Gastroesophageal sphincter (tissue), 4 donors: ENCODE results near the gene UPF1. TPM values are rescaled to one million over a fixed set of nuclear protein-coding genes. Genes with fewer than 3 reads are reported as not detected.
A peak's percentile ranks its signal among the peaks of the same experiment; 100 is the strongest.

ENCODE experiments used
- ATAC-seq: fragments of 150-250 bp; one replicate; pipeline ENCODE4 v1.9.1; 2016; ENCODE audit warnings: mild to moderate bottlenecking, moderate library complexity
- H3K27ac ChIP-seq, 4 donors: fragments of 200-600 bp; sonication (generic) in 3 of 4; 1 replicate in 3 of 4; 2 replicates in 1 of 4; pipeline ENCODE4 v1.5.1; 2016 to 2019
- H3K27me3 ChIP-seq: fragments of 200-600 bp; sonication (generic); one replicate; pipeline ENCODE4 v1.5.1; 2019
- H3K36me3 ChIP-seq, 2 donors: fragments of 200-600 bp; sonication (generic); one replicate each; pipeline ENCODE4 v1.5.1; 2019; ENCODE audit warnings: control low read depth in 1 of 2
- H3K4me1 ChIP-seq, 3 donors: fragments of 200-600 bp; sonication (generic); 1 replicate in 2 of 3; 2 replicates in 1 of 3; pipeline ENCODE4 v1.5.1; 2016 to 2019; ENCODE audit warnings: control low read depth in 2 of 3
- H3K4me3 ChIP-seq, 2 donors: fragments of 200-600 bp; sonication (generic); one replicate each; pipeline ENCODE4 v1.5.1; 2019; ENCODE audit warnings: mild to moderate bottlenecking in 1 of 2, moderate library complexity in 1 of 2
- H3K9me3 ChIP-seq, 3 donors: fragments of 200-600 bp; sonication (generic); one replicate each; pipeline ENCODE4 v1.5.1; 2017 to 2019; ENCODE audit warnings: control low read depth in 2 of 3
- EP300 ChIP-seq: sonication (generic); formaldehyde crosslinking; IDR thresholded peaks from one replicate; pipeline ENCODE4 v1.6.1; 2017; ENCODE audit warnings: antibody characterized with exemption, mild to moderate bottlenecking
- POLR2A ChIP-seq, 2 donors: fragments of 450-650 bp; IDR thresholded peaks; one replicate each; pipeline ENCODE4 v1.6.1; 2017; ENCODE audit warnings: antibody characterized with exemption in 2 of 2, mild to moderate bottlenecking in 2 of 2, moderate library complexity in 1 of 2
- POLR2AphosphoS5 ChIP-seq: sonication (generic); formaldehyde crosslinking; IDR thresholded peaks from one replicate; pipeline ENCODE4 v1.6.1; 2017; ENCODE audit warnings: antibody characterized with exemption
- WGBS, 2 donors: methylation state at CpG; one replicate each; pipeline ENCODE4 v1.1.5; 2018; ENCODE audit warnings: low coverage in 1 of 2; 5-methylcytosine and 5-hydroxymethylcytosine counted together
- total RNA-seq, 4 donors: library from RNA; depleted of rRNA; stranded (reverse); fragments of >200 nt; gene quantifications; one replicate each; pipeline ENCODE4 v1.1.0, GENCODE V29; 2016
- TF ChIP-seq, protein P1 (sequence below), 4 experiments: fragments of 200-600 bp in 2 of 4; fragments of 450-650 bp in 2 of 4; sonication (generic) in 1 of 4; IDR thresholded peaks; one replicate each; pipeline ENCODE4 v1.5.1; 2017 to 2019; ENCODE audit warnings: antibody characterized with exemption in 4 of 4, mild to moderate bottlenecking in 2 of 4, moderate library complexity in 2 of 4

UPF1 gene
- total RNA-seq, 4 donors from 2014 or later, result 53.6 to 92.2 (median 59.9) TPM

DNA sequence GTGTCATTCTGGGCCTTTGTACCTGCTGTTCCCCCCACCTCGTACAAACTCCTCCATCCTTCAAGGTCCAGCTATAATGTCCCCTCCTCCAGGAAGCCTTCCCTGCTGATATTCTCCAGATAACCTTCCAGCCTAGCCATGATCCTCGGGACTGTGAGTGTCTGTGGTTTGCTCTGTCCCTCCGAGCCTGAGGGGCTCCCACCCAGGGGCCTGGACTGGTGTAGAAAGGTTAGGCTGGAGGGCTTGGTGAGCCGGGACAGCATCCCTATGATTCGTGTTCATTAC is 37.8 kb upstream of the UPF1 start:
- no peak for ATAC-seq
- 50 to 78% methylated on average over 1 to 4 of the region's 5 CpGs for WGBS, 2 donors
- no peak overlapping the region for H3K27ac ChIP-seq
- peaks cover 0 to 29% (median 26%) of the 10 kb centered on the region in 3 donors for H3K4me1 ChIP-seq
- H3K4me3 ChIP-seq, result no peak overlapping the region
- TF ChIP-seq POLR2A (IDR thresholded peaks at IDR 0.05), result no peak
- no peak for TF ChIP-seq POLR2AphosphoS5
- TF ChIP-seq EP300, result no peak
- TF ChIP-seq, protein P1, sequence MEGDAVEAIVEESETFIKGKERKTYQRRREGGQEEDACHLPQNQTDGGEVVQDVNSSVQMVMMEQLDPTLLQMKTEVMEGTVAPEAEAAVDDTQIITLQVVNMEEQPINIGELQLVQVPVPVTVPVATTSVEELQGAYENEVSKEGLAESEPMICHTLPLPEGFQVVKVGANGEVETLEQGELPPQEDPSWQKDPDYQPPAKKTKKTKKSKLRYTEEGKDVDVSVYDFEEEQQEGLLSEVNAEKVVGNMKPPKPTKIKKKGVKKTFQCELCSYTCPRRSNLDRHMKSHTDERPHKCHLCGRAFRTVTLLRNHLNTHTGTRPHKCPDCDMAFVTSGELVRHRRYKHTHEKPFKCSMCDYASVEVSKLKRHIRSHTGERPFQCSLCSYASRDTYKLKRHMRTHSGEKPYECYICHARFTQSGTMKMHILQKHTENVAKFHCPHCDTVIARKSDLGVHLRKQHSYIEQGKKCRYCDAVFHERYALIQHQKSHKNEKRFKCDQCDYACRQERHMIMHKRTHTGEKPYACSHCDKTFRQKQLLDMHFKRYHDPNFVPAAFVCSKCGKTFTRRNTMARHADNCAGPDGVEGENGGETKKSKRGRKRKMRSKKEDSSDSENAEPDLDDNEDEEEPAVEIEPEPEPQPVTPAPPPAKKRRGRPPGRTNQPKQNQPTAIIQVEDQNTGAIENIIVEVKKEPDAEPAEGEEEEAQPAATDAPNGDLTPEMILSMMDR (IDR thresholded peaks at IDR 0.05), result no peak
- no peaks in the 10 kb centered on the region for H3K36me3 ChIP-seq
- H3K27me3 ChIP-seq, result peaks cover 98% of the 10 kb centered on the region
- no peaks in the 10 kb centered on the region for H3K9me3 ChIP-seq

DNA sequence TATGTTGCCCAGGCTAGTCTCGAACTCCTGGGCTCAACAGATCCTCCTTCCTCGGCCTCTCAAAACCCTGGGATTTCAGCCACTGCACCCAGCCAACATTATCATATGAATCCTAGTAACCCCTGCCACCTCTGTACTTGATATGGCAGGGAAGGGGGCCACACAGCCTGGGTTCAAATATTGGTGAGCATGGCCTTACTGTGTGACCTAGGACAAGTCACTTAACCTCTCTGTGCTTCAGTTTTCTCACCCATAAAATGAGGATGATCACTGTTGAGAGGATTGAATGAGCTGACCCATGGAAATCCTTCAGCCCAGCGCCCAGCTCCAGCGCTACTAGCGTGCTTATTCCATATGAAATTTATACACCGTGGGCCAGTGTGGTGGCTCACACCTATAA is 37.1 kb upstream of the UPF1 start:
- peaks cover 95% of the 10 kb centered on the region for H3K27me3 ChIP-seq
- peaks cover 0 to 22% (median 19%) of the 10 kb centered on the region in 3 donors for H3K4me1 ChIP-seq
- H3K27ac ChIP-seq, result no peak overlapping the region
- TF ChIP-seq, protein P1 (IDR thresholded peaks at IDR 0.05), result no peak
- TF ChIP-seq POLR2A (IDR thresholded peaks at IDR 0.05), result no peak
- no peak for TF ChIP-seq EP300
- TF ChIP-seq POLR2AphosphoS5, result no peak
- H3K4me3 ChIP-seq, result no peak overlapping the region
- 90 to 100% methylated on average over 2 of the region's 6 CpGs for WGBS, 2 donors
- no peaks in the 10 kb centered on the region for H3K9me3 ChIP-seq
- H3K36me3 ChIP-seq, result no peaks in the 10 kb centered on the region
- ATAC-seq, result no peak

- Histone ChIP-seq H3K4me1 (peaks cover 0 to 14% (median 10%) of the 10 kb centered on the region in 3 donors), H3K36me3 (no peaks in the 10 kb centered on the region), H3K4me3 (no peak overlapping the region), H3K27me3 (peaks cover 95% of the 10 kb centered on the region), H3K27ac (no peak overlapping the region), H3K9me3 (no peaks in the 10 kb centered on the region)
- TF ChIP-seq, protein P1 (IDR thresholded peaks at IDR 0.05), result no peak
- TF ChIP-seq POLR2AphosphoS5 (no peak), POLR2A (IDR thresholded peaks at IDR 0.05) (no peak), EP300 (no peak)
- peak; percentile 26 for ATAC-seq
- 11% methylated on average over 8 of the region's 21 CpGs; no CpG with 5 or more reads in 1 of the 2 donors for WGBS, 2 donors
These were observed 36.2 kb upstream of the UPF1 start for GRCh38 chr19:18795540-18795939.

DNA sequence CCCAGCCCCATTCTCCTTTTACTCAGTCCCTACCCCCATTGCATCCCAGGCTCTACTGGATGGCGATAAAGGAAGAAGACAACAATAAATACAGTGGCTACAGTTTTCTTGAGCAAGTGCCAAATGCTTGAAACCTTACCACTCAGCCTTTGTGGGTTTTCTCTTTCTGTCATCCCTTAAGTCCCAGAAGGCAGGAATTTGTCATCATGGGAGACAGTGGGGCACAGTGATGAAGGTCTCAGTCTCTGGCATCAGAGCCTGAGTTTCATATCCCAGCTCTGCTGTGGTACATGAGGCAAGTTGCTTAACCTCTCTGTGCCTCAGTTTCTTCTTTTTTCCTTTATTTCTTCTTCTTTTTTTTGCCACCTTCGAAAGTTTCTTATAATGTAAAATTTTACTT is 35.5 kb upstream of the UPF1 start:
- 86% methylated on average over 1 of the region's 2 CpGs; no CpG with 5 or more reads in 1 of the 2 donors for WGBS, 2 donors
- ATAC-seq, result no peak
- TF ChIP-seq EP300, result no peak
- TF ChIP-seq, protein P1 (IDR thresholded peaks at IDR 0.05), result no peak
- no peak for TF ChIP-seq POLR2A (IDR thresholded peaks at IDR 0.05)
- no peak for TF ChIP-seq POLR2AphosphoS5
- no peak overlapping the region for H3K27ac ChIP-seq
- H3K4me1 ChIP-seq, result peaks cover 0 to 7% (median 4%) of the 10 kb centered on the region in 3 donors
- no peaks in the 10 kb centered on the region for H3K36me3 ChIP-seq
- H3K4me3 ChIP-seq, result no peak overlapping the region
- H3K27me3 ChIP-seq, result peaks cover 95% of the 10 kb centered on the region
- no peaks in the 10 kb centered on the region for H3K9me3 ChIP-seq

DNA sequence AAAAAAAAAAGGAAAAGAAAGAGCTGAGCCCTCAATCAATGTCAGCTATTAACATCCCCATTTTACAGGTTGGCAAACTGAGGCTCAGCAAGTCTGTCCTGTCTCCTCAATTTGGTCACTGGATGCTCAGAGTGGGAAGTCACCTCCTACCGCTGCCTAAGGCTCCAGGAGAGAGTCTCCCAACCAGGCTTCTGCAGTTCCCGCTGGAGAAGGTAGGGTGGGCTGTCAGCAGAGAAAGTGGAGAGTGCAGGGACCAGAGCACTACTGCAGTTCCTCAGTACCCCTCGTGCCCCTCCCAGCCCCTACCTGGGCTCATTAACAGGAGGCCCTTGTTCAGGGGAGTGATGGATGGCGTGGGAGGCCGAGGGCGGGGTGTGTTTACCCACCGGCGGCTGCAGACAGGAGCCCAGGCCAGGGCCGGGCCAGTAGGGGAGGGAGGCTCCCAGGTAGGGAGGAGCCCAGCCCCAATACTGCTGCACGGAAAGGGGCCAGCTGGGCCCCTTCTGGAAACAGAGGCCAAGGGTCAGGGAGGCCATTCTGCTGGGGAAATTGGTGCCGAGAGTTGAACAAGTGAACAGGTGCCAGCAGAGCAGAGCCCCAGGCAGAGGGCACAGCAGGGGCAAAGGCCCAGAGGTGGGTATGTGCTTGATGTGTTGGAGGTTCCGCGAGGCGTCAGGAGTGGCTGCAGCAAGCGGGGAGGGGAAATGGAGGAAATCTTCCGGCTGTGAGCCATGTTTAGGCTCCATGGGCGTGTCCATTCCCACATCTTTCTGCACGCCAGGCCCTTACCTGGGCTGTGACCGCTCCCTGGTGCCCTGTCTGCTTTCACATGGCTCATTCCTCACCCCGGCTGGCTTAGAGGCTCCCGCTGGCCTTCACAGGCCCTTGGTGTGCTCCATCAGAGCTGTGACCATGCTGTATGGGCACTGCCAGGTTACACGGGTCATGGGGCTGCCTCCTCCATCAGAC is 33.1 kb upstream of the UPF1 start:
- Histone ChIP-seq H3K27me3 (peaks cover 81% of the 10 kb centered on the region), H3K9me3 (no peaks in the 10 kb centered on the region), H3K36me3 (no peaks in the 10 kb centered on the region), H3K27ac (no peak overlapping the region), H3K4me1 (peaks cover 0 to 6% (median 4%) of the 10 kb centered on the region in 3 donors), H3K4me3 (no peak overlapping the region)
- ATAC-seq, result no peak
- TF ChIP-seq POLR2A (IDR thresholded peaks at IDR 0.05) (no peak), EP300 (no peak), POLR2AphosphoS5 (no peak)
- TF ChIP-seq, protein P1 (IDR thresholded peaks at IDR 0.05), result no peak
- WGBS, 2 donors, result 50 to 57% methylated on average over 1 to 6 of the region's 22 CpGs
